ENCODE measurements around the gene PNPLA5.

GRCh38 chr22:43883012-43883661 is 8.7 kb downstream of the PNPLA5 start:
- TF ChIP-seq CTCF (IDR thresholded peaks at IDR 0.05) (no peak), POLR2A (IDR thresholded peaks at IDR 0.05) (no peak)
